GM13977 (cell line): ENCODE measurements around the gene ZEB1.

Experiments used
- DNase-seq: peaks from one replicate; pipeline ENCODE4 v3.0.0; 2012; ENCODE audit warnings: low spot score
- in situ Hi-C: fragments of 300-500 bp; cut with MboI; formaldehyde crosslinking; loops from one replicate; pipeline ENCODE4 v1.12.0; 2022; ENCODE audit warnings: low sequenced_read_pairs, low pct_unique_long_range_greater_than_20kb, mixed read lengths, inconsistent platforms; ENCODE audit not compliant: unreplicated experiment
- TF ChIP-seq, protein P1 (sequence below): IDR thresholded peaks from 2 replicates; pipeline ENCODE4 v1.5.1; 2012; ENCODE audit warnings: mild to moderate bottlenecking, control low read depth; ENCODE audit not compliant: insufficient read depth; ENCODE audit errors: extremely low read depth, missing control alignments

ZEB1 gene

GRCh38 chr10:31464552-31464951 lies 145.5 kb downstream of the ZEB1 start:
- in situ Hi-C loops, result no loop called here
- DNase-seq, result no peak
- TF ChIP-seq, protein P1, sequence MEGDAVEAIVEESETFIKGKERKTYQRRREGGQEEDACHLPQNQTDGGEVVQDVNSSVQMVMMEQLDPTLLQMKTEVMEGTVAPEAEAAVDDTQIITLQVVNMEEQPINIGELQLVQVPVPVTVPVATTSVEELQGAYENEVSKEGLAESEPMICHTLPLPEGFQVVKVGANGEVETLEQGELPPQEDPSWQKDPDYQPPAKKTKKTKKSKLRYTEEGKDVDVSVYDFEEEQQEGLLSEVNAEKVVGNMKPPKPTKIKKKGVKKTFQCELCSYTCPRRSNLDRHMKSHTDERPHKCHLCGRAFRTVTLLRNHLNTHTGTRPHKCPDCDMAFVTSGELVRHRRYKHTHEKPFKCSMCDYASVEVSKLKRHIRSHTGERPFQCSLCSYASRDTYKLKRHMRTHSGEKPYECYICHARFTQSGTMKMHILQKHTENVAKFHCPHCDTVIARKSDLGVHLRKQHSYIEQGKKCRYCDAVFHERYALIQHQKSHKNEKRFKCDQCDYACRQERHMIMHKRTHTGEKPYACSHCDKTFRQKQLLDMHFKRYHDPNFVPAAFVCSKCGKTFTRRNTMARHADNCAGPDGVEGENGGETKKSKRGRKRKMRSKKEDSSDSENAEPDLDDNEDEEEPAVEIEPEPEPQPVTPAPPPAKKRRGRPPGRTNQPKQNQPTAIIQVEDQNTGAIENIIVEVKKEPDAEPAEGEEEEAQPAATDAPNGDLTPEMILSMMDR, result no peak

DNA sequence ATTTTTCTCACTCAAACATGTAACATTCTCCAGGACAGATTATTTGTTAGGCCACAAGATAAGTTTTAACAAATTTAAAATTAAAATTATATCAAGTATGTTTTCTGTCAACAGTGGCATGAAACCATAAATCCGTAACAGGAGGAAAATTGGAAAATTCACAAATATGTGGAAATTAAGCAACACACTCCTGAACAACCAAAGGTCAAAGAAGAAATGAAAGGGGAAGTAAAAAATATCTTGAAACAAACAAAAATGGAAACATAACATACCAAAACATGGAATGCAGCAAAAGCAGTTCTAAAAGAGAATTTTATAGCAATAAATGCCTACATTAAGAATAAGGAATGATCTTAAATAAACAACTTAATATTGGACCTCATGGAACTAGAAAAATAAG lies 147.3 kb downstream of the ZEB1 start:
- in situ Hi-C loops, result no loop called here
- TF ChIP-seq, protein P1, result no peak

GRCh38 chr10:31467791-31468535 lies 148.9 kb downstream of the ZEB1 start:
- no peak for DNase-seq
- in situ Hi-C loops, result no loop called here

More for the DNA sequence above, 147.3 kb downstream of the ZEB1 start:
- no peak for DNase-seq

GRCh38 chr10:31468536-31468859 lies 149.5 kb downstream of the ZEB1 start:
- TF ChIP-seq, protein P1, result no peak
- DNase-seq, result no peak
- in situ Hi-C loops, result no loop called here

More at GRCh38 chr10:31467791-31468535, 148.9 kb downstream of the ZEB1 start:
- TF ChIP-seq, protein P1, result peak; percentile 21

DNA sequence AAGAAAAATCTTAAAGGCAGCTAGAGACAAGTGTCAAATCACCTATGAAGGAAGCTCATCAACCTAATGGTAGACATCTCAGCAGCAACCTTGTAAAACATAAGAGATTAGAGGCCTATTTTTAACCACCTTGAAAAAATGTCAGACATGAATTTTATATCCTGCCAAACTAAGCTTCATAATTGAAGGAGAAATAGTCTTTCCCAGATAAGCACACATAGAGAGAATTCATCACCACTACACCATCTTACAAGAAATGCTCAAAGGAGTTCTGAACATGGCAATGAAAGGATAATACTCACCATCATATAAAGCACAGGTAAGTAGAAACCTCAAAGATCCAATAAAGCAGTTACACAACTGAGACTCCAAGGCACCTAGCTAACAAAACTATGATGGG lies 156.5 kb downstream of the ZEB1 start:
- no peak for DNase-seq
- TF ChIP-seq, protein P1, result no peak
- in situ Hi-C loops, result loop anchor here (25.0 kb wide), 1 partner anchor 688 kb away; no protein-coding TSS in a partner anchor

DNA sequence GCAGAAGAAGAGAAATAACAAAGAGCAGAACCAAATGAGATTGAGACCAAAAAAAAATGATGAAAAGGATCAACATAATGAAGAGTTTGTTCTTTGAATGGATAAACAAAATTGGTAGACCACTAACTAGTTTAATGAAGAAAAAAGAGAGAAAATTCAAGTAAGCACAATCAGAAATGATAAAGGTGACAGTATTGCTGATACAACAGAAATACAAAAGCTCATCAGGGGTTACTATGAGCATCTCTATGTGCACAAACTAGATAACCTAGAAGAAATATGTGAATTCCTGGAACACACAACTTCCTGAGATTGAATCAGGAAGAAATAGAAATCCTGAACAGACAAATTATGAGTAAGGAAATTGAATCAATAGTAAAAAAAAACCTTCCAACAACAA lies 157.1 kb downstream of the ZEB1 start:
- in situ Hi-C loops, result loop anchor here (25.0 kb wide), 1 partner anchor 689 kb away; no protein-coding TSS in a partner anchor
- DNase-seq, result no peak
- TF ChIP-seq, protein P1, result no peak
